GM19193 (cell line): ENCODE results near the gene COX19.

Experiments
- POLR2A ChIP-seq: IDR thresholded peaks from 4 replicates; pipeline ENCODE4 v1.6.1; 2011; ENCODE audit not compliant: insufficient read depth, insufficient read length; ENCODE audit errors: extremely low read depth

Gene COX19

GRCh38 chr7:977326-978048, 2.1 kb upstream of the COX19 start:
- no peak for TF ChIP-seq POLR2A

GRCh38 chr7:976901-977325, 1.6 kb upstream of the COX19 start:
- TF ChIP-seq POLR2A = no peak

GRCh38 chr7:975702-976473, 539 bp upstream of the COX19 start:
- no peak for TF ChIP-seq POLR2A

GRCh38 chr7:974172-974571, 1.2 kb downstream of the COX19 start:
- no peak for TF ChIP-seq POLR2A

- no peak for TF ChIP-seq POLR2A
Measured at GRCh38 chr7:973312-973711, 2.0 kb downstream of the COX19 start.

- TF ChIP-seq POLR2A = no peak
Measured at GRCh38 chr7:972676-973309, 2.6 kb downstream of the COX19 start.

GRCh38 chr7:972110-972509, 3.2 kb downstream of the COX19 start:
- no peak for TF ChIP-seq POLR2A

GRCh38 chr7:970744-971143, 4.6 kb downstream of the COX19 start:
- TF ChIP-seq POLR2A = no peak

- TF ChIP-seq POLR2A = no peak
Measured at GRCh38 chr7:969403-969802, 5.9 kb downstream of the COX19 start.

- TF ChIP-seq POLR2A = no peak
Measured at GRCh38 chr7:968205-969105, 6.9 kb downstream of the COX19 start.

- peak; percentile 14 for TF ChIP-seq POLR2A
Measured at GRCh38 chr7:967361-968082, 7.8 kb downstream of the COX19 start.

GRCh38 chr7:966291-967069, 8.9 kb downstream of the COX19 start:
- TF ChIP-seq POLR2A = no peak
